Natural killer cell (primary cell): ENCODE measurements around the gene SH3BP2. TPM values are rescaled to one million over a fixed set of nuclear protein-coding genes. Genes with fewer than 3 reads are reported as not detected.
A peak's percentile ranks its signal among the peaks of the same experiment; 100 is the strongest.

ENCODE experiments used
- ATAC-seq, 3 donors: fragments of 150-1000 bp in 2 of 3; fragments of 200-7000 bp in 1 of 3; cut with Tn5 transposase; 1 replicate in 1 of 3; 2 replicates in 2 of 3; pipeline ENCODE4 v1.10.0; 2021; ENCODE audit warnings: mild to moderate bottlenecking in 2 of 3, moderate library complexity in 2 of 3
- DNase-seq, 2 donors: peaks; one replicate each; pipeline versions ENCODE4 v3.0.0 to v3.0.0-alpha.2; 2013 to 2021; ENCODE audit warnings: mixed read lengths in 1 of 2
- H3K27ac ChIP-seq: one replicate; pipeline ENCODE4 v1.5.1; 2013; ENCODE audit warnings: mild to moderate bottlenecking, low read length
- H3K27me3 ChIP-seq: one replicate; pipeline ENCODE4 v1.6.1; 2013; ENCODE audit warnings: low read length; ENCODE audit not compliant: control insufficient read depth, insufficient read depth
- H3K36me3 ChIP-seq: one replicate; pipeline ENCODE4 v1.6.1; 2013; ENCODE audit warnings: low read length; ENCODE audit not compliant: control insufficient read depth, insufficient read depth
- H3K4me1 ChIP-seq: one replicate; pipeline ENCODE4 v1.6.1; 2013; ENCODE audit warnings: low read length; ENCODE audit not compliant: control insufficient read depth, insufficient read depth
- H3K4me3 ChIP-seq: one replicate; pipeline ENCODE4 v1.5.1; 2013; ENCODE audit warnings: low read length
- H3K9me3 ChIP-seq: one replicate; pipeline ENCODE4 v1.6.1; 2013; ENCODE audit warnings: low read length; ENCODE audit not compliant: control insufficient read depth, insufficient read depth
- H3K27ac Mint-ChIP-seq, 2 donors: one replicate each; pipeline ENCODE4 v1.8.0; 2022; ENCODE audit warnings: mild to moderate bottlenecking in 2 of 2, mixed read lengths in 2 of 2, moderate library complexity in 1 of 2
- H3K27me3 Mint-ChIP-seq, 2 donors: one replicate each; pipeline ENCODE4 v1.8.0; 2022; ENCODE audit warnings: low read depth in 2 of 2, mixed read lengths in 2 of 2
- H3K36me3 Mint-ChIP-seq: one replicate; pipeline ENCODE4 v1.8.0; 2022; ENCODE audit warnings: mixed read lengths
- H3K4me1 Mint-ChIP-seq, 2 donors: one replicate each; pipeline ENCODE4 v1.8.0; 2022; ENCODE audit warnings: mixed read lengths in 2 of 2
- H3K4me3 Mint-ChIP-seq: one replicate; pipeline ENCODE4 v1.8.0; 2022; ENCODE audit warnings: mild to moderate bottlenecking, moderate library complexity, mixed read lengths
- H3K9me3 Mint-ChIP-seq, 2 donors: one replicate each; pipeline ENCODE4 v1.8.0; 2022; ENCODE audit warnings: mixed read lengths in 2 of 2
- WGBS: methylation state at CpG from one replicate; pipeline ENCODE4 v1.1.7; 2013; ENCODE audit warnings: missing lambda C conversion rate; ENCODE audit not compliant: insufficient coverage; 5-methylcytosine and 5-hydroxymethylcytosine counted together
- intact Hi-C: fragments of 100-400 bp; cut with micrococcal nuclease; formaldehyde crosslinking; loops from one replicate; pipeline ENCODE4 v1.14.2; 2022
- total RNA-seq, 4 donors: library from RNA; stranded (reverse); fragments of 120-200 nt in 1 of 4; gene quantifications; one replicate each; pipeline versions ENCODE4 v1.2.3 to v1.2.4, GENCODE V29; 2013 to 2022
- TF ChIP-seq, protein P1 (sequence below): fragments of 200-600 bp; IDR thresholded peaks from one replicate; pipeline ENCODE4 v1.8.0; 2022; ENCODE audit warnings: antibody characterized with exemption

The SH3BP2 gene
- total RNA-seq, 3 donors from 2014 or later (not counting 1 experiment from before 2014, with no cell fraction given) = 213 to 283 (median 221) TPM

DNA sequence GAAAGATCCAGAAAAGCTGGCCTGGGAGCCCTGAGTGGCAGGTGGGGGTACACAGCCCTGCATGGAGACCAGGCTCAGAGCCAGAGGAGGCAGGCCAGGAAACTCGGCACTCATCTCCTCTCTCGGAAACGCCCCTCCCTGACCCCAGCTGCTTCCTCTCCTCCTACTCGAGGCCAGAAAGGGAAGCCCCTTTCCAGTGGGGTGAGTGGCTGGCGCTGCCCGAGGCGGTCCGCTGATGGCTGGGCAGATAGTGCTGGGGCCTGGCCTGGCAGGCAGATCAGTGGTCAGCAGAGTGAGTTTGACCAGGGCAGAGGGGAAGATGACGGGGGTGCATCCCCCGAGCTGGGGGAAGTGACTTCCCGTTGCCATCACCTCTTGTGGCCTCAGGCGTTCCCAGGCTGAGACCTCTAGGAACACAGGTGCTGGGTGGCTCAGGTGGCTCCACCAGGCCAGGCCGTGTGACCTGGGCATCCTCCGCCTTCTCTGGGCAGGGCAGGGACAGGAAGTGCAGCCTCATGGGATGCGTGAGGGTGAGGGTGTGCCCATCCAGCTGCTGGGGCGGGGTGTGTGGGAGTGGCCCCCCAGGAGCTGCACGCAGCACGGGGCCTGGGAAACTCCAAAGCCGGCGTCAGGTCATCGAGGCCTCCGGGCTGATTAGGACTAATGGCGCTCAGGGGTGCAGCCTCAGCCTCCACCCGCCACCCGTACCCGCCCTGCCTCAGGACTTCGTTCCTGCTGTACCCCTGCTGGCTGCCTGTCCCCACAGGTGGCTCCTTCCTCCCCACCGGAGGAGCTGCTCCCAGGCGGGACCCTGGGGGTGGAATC lies 5.7 kb downstream of the SH3BP2 start:
- peak overlapping the region; percentile 78 for H3K27ac ChIP-seq
- H3K36me3 ChIP-seq = no peaks in the 10 kb centered on the region
- peak overlapping the region; percentile 71 to 80 for H3K27ac Mint-ChIP-seq
- WGBS = 23% methylated on average over 29 of the region's 29 CpGs
- peaks cover 29 to 50% of the 10 kb centered on the region in 2 donors for H3K4me1 Mint-ChIP-seq
- no peaks in the 10 kb centered on the region for H3K36me3 Mint-ChIP-seq
- no peaks in the 10 kb centered on the region for H3K27me3 ChIP-seq
- DNase-seq (peak in 1 of 2 donors; percentile 73), ATAC-seq (peak; percentile 45 to 67 (median 51))
- H3K9me3 ChIP-seq = no peaks in the 10 kb centered on the region
- peaks cover 86% of the 10 kb centered on the region for H3K4me1 ChIP-seq
- peak overlapping the region; percentile 60 for H3K4me3 Mint-ChIP-seq
- intact Hi-C loops = no loop called here
- TF ChIP-seq, protein P1, sequence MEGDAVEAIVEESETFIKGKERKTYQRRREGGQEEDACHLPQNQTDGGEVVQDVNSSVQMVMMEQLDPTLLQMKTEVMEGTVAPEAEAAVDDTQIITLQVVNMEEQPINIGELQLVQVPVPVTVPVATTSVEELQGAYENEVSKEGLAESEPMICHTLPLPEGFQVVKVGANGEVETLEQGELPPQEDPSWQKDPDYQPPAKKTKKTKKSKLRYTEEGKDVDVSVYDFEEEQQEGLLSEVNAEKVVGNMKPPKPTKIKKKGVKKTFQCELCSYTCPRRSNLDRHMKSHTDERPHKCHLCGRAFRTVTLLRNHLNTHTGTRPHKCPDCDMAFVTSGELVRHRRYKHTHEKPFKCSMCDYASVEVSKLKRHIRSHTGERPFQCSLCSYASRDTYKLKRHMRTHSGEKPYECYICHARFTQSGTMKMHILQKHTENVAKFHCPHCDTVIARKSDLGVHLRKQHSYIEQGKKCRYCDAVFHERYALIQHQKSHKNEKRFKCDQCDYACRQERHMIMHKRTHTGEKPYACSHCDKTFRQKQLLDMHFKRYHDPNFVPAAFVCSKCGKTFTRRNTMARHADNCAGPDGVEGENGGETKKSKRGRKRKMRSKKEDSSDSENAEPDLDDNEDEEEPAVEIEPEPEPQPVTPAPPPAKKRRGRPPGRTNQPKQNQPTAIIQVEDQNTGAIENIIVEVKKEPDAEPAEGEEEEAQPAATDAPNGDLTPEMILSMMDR = no peak
- H3K9me3 Mint-ChIP-seq = no peaks in the 10 kb centered on the region
- no peaks in the 10 kb centered on the region for H3K27me3 Mint-ChIP-seq
- peak overlapping the region; percentile 18 for H3K4me3 ChIP-seq

DNA sequence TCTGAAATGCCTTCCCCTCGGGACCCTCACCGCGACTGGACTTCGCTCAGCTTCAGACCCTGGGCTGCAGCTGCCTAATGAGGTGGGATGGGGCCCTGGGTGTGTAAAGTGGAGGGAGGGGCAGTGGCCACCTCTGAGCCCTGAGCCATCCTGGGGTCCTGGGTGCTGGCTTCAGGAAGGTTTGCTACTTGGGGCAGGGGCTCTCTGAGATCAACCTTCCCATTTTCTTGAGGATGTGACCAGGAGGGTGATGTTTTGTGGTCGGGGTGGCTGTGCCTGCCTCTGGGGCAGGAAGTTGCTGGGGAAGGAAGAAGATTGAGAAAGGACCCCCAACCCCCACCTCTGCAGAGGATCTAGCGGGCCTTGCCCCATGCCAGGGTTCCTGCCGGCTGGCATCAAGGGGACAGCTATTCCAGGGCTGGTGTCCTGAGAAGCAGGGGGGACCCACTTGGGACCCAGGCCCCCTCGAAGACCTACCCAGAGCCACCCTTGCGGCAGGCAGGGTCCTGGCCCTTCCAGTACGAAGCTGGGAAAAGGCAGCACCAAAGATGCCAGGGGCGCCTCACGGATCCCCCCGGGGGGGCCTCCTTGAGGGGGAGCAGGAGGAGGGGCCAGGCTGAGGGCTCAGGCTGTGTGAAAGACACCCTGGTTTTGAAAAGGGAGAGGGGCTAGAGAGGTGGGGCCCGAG lies 6.5 kb downstream of the SH3BP2 start:
- DNase-seq = no peak
- H3K4me3 ChIP-seq = peak overlapping the region; percentile 18

DNA sequence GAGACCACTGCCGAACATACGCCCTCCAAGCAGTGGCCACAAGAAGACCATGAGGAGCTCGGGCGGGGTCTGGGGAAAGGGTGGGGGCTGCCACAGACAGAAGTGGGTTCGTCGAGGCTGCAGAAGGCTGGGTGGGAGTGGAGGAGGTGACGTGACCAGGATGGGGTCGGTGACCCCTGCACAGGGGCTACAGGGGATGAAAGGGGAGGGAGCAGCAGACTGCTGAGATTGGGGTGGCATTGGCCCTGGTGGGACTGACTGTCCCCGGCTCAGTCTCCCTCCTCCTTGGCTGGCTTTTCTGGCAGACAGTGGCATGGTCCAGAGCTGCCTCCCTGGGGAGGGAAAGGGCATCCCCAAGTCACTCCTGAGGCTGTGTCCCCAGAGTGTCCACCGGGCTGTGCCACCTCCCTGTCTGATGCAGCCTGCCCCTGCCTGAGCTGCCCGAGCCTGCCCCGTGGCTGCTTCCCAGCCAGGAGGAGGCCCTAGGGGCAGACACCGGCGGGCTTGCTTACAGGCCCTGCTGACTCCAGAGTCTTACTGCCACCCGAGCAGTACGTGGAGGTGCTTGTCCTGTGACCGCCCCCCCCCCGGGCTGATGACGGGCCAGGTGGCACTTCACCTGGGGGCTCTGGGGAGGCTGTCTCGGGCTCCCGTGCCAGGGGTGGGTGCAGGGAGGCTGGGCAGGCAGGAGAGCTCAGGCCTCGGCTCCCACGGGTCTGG lies 7.2 kb downstream of the SH3BP2 start:
- no peaks in the 10 kb centered on the region for H3K27me3 Mint-ChIP-seq
- no peak for DNase-seq
- Histone ChIP-seq H3K4me1 (peaks cover 83% of the 10 kb centered on the region), H3K27ac (peak overlapping the region; percentile 78), H3K4me3 (peak overlapping the region; percentile 18), H3K27me3 (no peaks in the 10 kb centered on the region), H3K9me3 (no peaks in the 10 kb centered on the region), H3K36me3 (no peaks in the 10 kb centered on the region)
- ATAC-seq = no peak
- no peaks in the 10 kb centered on the region for H3K36me3 Mint-ChIP-seq
- intact Hi-C loops = no loop called here
- 80% methylated on average over 23 of the region's 23 CpGs for WGBS
- peak overlapping the region in 1 of 2 donors; percentile 64 for H3K27ac Mint-ChIP-seq
- H3K4me1 Mint-ChIP-seq = peaks cover 19 to 42% of the 10 kb centered on the region in 2 donors
- peak overlapping the region; percentile 55 for H3K4me3 Mint-ChIP-seq
- no peaks in the 10 kb centered on the region for H3K9me3 Mint-ChIP-seq
- TF ChIP-seq, protein P1 = no peak

More for the DNA sequence above, 6.5 kb downstream of the SH3BP2 start:
- 44% methylated on average over 14 of the region's 14 CpGs for WGBS
- peak overlapping the region; percentile 58 for H3K4me3 Mint-ChIP-seq
- TF ChIP-seq, protein P1 = no peak
- H3K27me3 Mint-ChIP-seq = no peaks in the 10 kb centered on the region
- H3K27ac Mint-ChIP-seq = peak overlapping the region in 1 of 2 donors; percentile 80
- H3K36me3 Mint-ChIP-seq = no peaks in the 10 kb centered on the region
- H3K4me1 Mint-ChIP-seq = peaks cover 24 to 42% of the 10 kb centered on the region in 2 donors
- Histone ChIP-seq H3K27ac (peak overlapping the region; percentile 78), H3K27me3 (no peaks in the 10 kb centered on the region), H3K36me3 (no peaks in the 10 kb centered on the region), H3K4me1 (peaks cover 83% of the 10 kb centered on the region), H3K9me3 (no peaks in the 10 kb centered on the region)
- no peak for ATAC-seq
- no peaks in the 10 kb centered on the region for H3K9me3 Mint-ChIP-seq
- intact Hi-C loops = no loop called here
